ENCODE measurements around the gene IQCF2. TPM values are rescaled to one million over a fixed set of nuclear protein-coding genes. Genes with fewer than 3 reads are reported as not detected.

IQCF2 gene
- total RNA-seq, 2 donors from 2014 or later = not detected

DNA sequence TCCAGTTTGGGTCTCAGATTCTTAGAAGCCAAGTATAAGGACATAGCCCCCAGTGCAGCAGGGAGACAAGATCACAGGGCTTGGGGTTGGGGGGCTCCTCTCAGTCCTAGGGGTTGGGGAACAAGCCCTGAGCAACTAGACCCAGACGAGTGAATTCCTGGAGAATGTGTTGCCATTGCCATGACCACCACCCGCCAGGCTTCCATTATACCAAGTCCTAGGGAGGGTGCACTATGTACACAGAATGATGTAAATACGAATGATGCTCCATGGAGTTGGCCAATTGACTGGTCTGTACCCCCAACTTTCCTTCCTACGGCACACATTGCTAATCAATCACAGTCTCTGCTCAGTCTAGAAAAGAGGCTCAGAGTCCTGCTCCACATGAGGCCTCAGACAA lies 33.0 kb downstream of the IQCF2 start:
- peaks cover 20% of the 10 kb centered on the region for H3K9me3 ChIP-seq (ENCODE audit: control insufficient read depth, low read length)
- Mint-ChIP-seq H3K36me3 (ENCODE audit: low read depth) (peaks cover 5% of the 10 kb centered on the region), H3K4me3 (no peak overlapping the region), H3K9me3 (peaks cover 11% of the 10 kb centered on the region), H3K4me1 (peaks cover 45% of the 10 kb centered on the region), H3K27ac (no peak overlapping the region), H3K27me3 (ENCODE audit: insufficient read depth) (no peaks in the 10 kb centered on the region)
- TF ChIP-seq, protein P1, sequence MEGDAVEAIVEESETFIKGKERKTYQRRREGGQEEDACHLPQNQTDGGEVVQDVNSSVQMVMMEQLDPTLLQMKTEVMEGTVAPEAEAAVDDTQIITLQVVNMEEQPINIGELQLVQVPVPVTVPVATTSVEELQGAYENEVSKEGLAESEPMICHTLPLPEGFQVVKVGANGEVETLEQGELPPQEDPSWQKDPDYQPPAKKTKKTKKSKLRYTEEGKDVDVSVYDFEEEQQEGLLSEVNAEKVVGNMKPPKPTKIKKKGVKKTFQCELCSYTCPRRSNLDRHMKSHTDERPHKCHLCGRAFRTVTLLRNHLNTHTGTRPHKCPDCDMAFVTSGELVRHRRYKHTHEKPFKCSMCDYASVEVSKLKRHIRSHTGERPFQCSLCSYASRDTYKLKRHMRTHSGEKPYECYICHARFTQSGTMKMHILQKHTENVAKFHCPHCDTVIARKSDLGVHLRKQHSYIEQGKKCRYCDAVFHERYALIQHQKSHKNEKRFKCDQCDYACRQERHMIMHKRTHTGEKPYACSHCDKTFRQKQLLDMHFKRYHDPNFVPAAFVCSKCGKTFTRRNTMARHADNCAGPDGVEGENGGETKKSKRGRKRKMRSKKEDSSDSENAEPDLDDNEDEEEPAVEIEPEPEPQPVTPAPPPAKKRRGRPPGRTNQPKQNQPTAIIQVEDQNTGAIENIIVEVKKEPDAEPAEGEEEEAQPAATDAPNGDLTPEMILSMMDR (conservative IDR thresholded peaks at IDR 0.05) = no peak
- no peak overlapping the region for H3K4me3 ChIP-seq (ENCODE audit: low read length)
- H3K4me1 ChIP-seq (ENCODE audit: control insufficient read depth, insufficient read depth, low read length) = peaks cover 9% of the 10 kb centered on the region
- H3K27me3 ChIP-seq (ENCODE audit: control insufficient read depth, insufficient read depth, low read length, poor library complexity, severe bottlenecking) = no peaks in the 10 kb centered on the region
- no peak overlapping the region for H3K9ac ChIP-seq (ENCODE audit: extremely low read depth, low read length, poor library complexity, severe bottlenecking)
- WGBS, 2 experiments (ENCODE audit: insufficient coverage in 1 of 2, insufficient read length in 1 of 2) = 90 to 93% methylated on average over 2 to 4 of the region's 4 CpGs
- no peak overlapping the region for H3K27ac ChIP-seq (ENCODE audit: low read depth, low read length)
- DNase-seq = no peak
- H3K36me3 ChIP-seq (ENCODE audit: control insufficient read depth, insufficient read depth, low read length) = no peaks in the 10 kb centered on the region

DNA sequence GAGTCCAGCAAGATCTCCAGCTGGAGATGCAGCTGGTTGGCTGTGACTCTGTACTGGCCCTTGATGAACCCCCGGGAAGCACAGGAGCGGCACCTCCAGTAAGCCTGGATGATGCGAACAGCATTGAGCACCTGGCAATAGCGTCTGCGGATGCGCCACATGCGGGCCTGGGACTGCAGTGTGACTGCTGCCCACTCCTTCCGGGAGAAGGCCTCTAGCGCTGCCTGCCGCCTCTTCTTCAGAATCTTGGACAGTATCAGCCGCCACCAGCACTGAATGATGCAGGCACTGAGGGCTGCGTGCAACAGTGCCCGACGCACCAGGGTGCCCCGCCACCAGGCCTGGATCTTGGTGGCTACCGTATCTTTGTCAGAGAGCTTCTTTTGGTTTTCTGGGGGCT lies 33.5 kb downstream of the IQCF2 start:
- H3K4me1 ChIP-seq (ENCODE audit: control insufficient read depth, insufficient read depth, low read length) = peaks cover 7% of the 10 kb centered on the region
- TF ChIP-seq, protein P1 (conservative IDR thresholded peaks at IDR 0.05) = no peak
- H3K36me3 ChIP-seq (ENCODE audit: control insufficient read depth, insufficient read depth, low read length) = no peaks in the 10 kb centered on the region
- Mint-ChIP-seq H3K36me3 (ENCODE audit: low read depth) (peaks cover 5% of the 10 kb centered on the region), H3K27me3 (ENCODE audit: insufficient read depth) (no peaks in the 10 kb centered on the region), H3K9me3 (peaks cover 11% of the 10 kb centered on the region), H3K27ac (no peak overlapping the region), H3K4me1 (peaks cover 45% of the 10 kb centered on the region), H3K4me3 (no peak overlapping the region)
- H3K4me3 ChIP-seq (ENCODE audit: low read length) = no peak overlapping the region
- H3K9me3 ChIP-seq (ENCODE audit: control insufficient read depth, low read length) = peaks cover 20% of the 10 kb centered on the region
- H3K9ac ChIP-seq (ENCODE audit: extremely low read depth, low read length, poor library complexity, severe bottlenecking) = no peak overlapping the region
- no peak for DNase-seq
- no peak overlapping the region for H3K27ac ChIP-seq (ENCODE audit: low read depth, low read length)
- WGBS, 2 experiments (ENCODE audit: insufficient coverage in 1 of 2, insufficient read length in 1 of 2) = 94 to 99% methylated on average over 16 of the region's 16 CpGs
- no peaks in the 10 kb centered on the region for H3K27me3 ChIP-seq (ENCODE audit: control insufficient read depth, insufficient read depth, low read length, poor library complexity, severe bottlenecking)

DNA sequence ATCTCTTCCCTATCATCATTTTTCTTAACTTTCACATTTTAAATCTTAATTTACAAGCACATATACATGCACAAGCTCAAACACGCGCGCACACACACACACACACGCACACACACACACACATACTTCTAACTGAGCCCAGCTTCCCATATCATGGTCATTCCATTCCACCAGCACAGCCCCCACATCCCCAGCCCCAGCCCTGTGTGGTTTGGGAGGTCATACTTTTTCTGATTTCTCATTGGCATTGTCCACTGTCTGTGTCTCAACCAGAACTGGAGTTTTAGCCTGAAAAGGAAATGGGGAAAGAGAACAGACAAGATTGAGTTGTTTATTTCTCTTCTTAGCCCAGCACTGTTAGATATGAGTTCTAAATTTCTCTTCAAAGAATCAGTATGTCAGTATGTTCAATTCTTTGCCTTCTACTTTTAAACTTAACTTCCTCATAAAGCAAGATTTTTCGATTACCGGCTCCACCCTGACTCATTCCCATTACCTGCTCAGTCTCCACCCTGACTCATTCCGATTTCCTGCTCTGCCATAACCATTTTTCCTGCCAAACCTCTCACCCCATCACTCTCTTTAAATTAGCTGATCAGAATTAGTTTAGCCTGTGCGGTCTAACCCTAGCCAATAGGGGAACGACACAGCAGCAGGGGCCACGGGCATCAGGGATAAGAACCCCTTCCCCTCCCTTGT lies 35.3 kb downstream of the IQCF2 start:
- Mint-ChIP-seq H3K4me3 (no peak overlapping the region), H3K27ac (no peak overlapping the region), H3K4me1 (peaks cover 51% of the 10 kb centered on the region), H3K27me3 (ENCODE audit: insufficient read depth) (no peaks in the 10 kb centered on the region), H3K36me3 (ENCODE audit: low read depth) (peaks cover 5% of the 10 kb centered on the region), H3K9me3 (peaks cover 11% of the 10 kb centered on the region)
- DNase-seq = no peak
- peak overlapping the region; percentile 49 for H3K4me3 ChIP-seq (ENCODE audit: low read length)
- H3K27ac ChIP-seq (ENCODE audit: low read depth, low read length) = no peak overlapping the region
- H3K36me3 ChIP-seq (ENCODE audit: control insufficient read depth, insufficient read depth, low read length) = no peaks in the 10 kb centered on the region
- WGBS, 2 experiments (ENCODE audit: insufficient coverage in 1 of 2, insufficient read length in 1 of 2) = 94 to 100% methylated on average over 1 to 10 of the region's 10 CpGs
- no peak overlapping the region for H3K9ac ChIP-seq (ENCODE audit: extremely low read depth, low read length, poor library complexity, severe bottlenecking)
- H3K9me3 ChIP-seq (ENCODE audit: control insufficient read depth, low read length) = peaks cover 20% of the 10 kb centered on the region
- TF ChIP-seq, protein P1 (conservative IDR thresholded peaks at IDR 0.05) = no peak
- no peaks in the 10 kb centered on the region for H3K4me1 ChIP-seq (ENCODE audit: control insufficient read depth, insufficient read depth, low read length)
- H3K27me3 ChIP-seq (ENCODE audit: control insufficient read depth, insufficient read depth, low read length, poor library complexity, severe bottlenecking) = no peaks in the 10 kb centered on the region
